Peyer's patch (tissue), 4 donors: Measurements from ENCODE around the gene FAM131B.

Source experiments
- CTCF ChIP-seq, 6 experiments: fragments of 450-650 bp in 4 of 6; fragments of 200-600 bp in 2 of 6; sonication (generic) in 1 of 6; IDR thresholded peaks; one replicate each; pipeline ENCODE4 v1.5.1; 2017 to 2019; ENCODE audit warnings: antibody characterized with exemption in 6 of 6, mild to moderate bottlenecking in 3 of 6, moderate library complexity in 1 of 6
- POLR2A ChIP-seq, 2 donors: fragments of 450-650 bp; IDR thresholded peaks; one replicate each; pipeline ENCODE4 v1.5.1; 2017; ENCODE audit warnings: antibody characterized with exemption in 2 of 2, mild to moderate bottlenecking in 2 of 2, moderate library complexity in 2 of 2

- no peak for TF ChIP-seq CTCF (IDR thresholded peaks at IDR 0.05)
- TF ChIP-seq POLR2A (IDR thresholded peaks at IDR 0.05), result no peak
Measured at GRCh38 chr7:143359771-143360353, 2.7 kb downstream of the FAM131B start.
